Natural killer cell treated with Interleukin-12 subunit alpha and Interleukin-12 subunit beta and Interleukin-15 and Interleukin-18, amount 100 ng/mL, for 72 hours (primary cell): ENCODE data around the gene TPBGL. TPM values are rescaled to one million over a fixed set of nuclear protein-coding genes. Genes with fewer than 3 reads are reported as not detected.
A peak's percentile ranks its signal among the peaks of the same experiment; 100 is the strongest.

Experiments used
- ATAC-seq, 2 donors: fragments of 150-1000 bp; cut with Tn5 transposase in 1 of 2; sonication (Bioruptor Pico), chemical (Tn5 transposase) in 1 of 2; 2 replicates each; pipeline ENCODE4 v1.10.0; 2021
- DNase-seq: peaks from one replicate; pipeline ENCODE4 v3.0.0; 2022; ENCODE audit warnings: low spot score
- H3K27ac Mint-ChIP-seq, 2 donors: 1 replicate in 1 of 2; 2 replicates in 1 of 2; pipeline ENCODE4 v1.8.0; 2022; ENCODE audit warnings: mixed read lengths in 2 of 2, mild to moderate bottlenecking in 1 of 2, moderate library complexity in 1 of 2
- H3K27me3 Mint-ChIP-seq, 2 donors: 1 replicate in 1 of 2; 2 replicates in 1 of 2; pipeline ENCODE4 v1.8.0; 2022; ENCODE audit warnings: mixed read lengths in 2 of 2
- H3K36me3 Mint-ChIP-seq: one replicate; pipeline ENCODE4 v1.8.0; 2022; ENCODE audit warnings: mixed read lengths
- H3K4me1 Mint-ChIP-seq, 2 donors: 1 replicate in 1 of 2; 2 replicates in 1 of 2; pipeline ENCODE4 v1.8.0; 2022; ENCODE audit warnings: low read depth in 2 of 2, mixed read lengths in 2 of 2, mild to moderate bottlenecking in 1 of 2
- H3K4me3 Mint-ChIP-seq: one replicate; pipeline ENCODE4 v1.8.0; 2022; ENCODE audit warnings: mixed read lengths
- H3K9me3 Mint-ChIP-seq: 2 replicates; pipeline ENCODE4 v1.8.0; 2022; ENCODE audit warnings: mixed read lengths
- total RNA-seq, 2 donors: library from RNA; stranded (reverse); gene quantifications; one replicate each; pipeline ENCODE4 v1.2.3, GENCODE V29; 2022

The TPBGL gene
- total RNA-seq, 2 donors from 2014 or later, result 0.14 to 0.43 TPM

GRCh38 chr11:75230621-75231020 is 10.0 kb upstream of the TPBGL start:
- no peak for DNase-seq
- Mint-ChIP-seq H3K27me3 (peaks cover 12 to 18% of the 10 kb centered on the region in 2 donors), H3K36me3 (no peaks in the 10 kb centered on the region), H3K4me3 (no peak overlapping the region), H3K9me3 (no peaks in the 10 kb centered on the region), H3K27ac (no peak overlapping the region), H3K4me1 (peaks cover 2 to 4% of the 10 kb centered on the region in 2 donors)
- ATAC-seq, result no peak

- no peak for DNase-seq
- Mint-ChIP-seq H3K27ac (no peak overlapping the region), H3K27me3 (peaks cover 25 to 27% of the 10 kb centered on the region in 2 donors), H3K4me3 (no peak overlapping the region), H3K36me3 (no peaks in the 10 kb centered on the region), H3K4me1 (peaks cover 2 to 4% of the 10 kb centered on the region in 2 donors), H3K9me3 (no peaks in the 10 kb centered on the region)
- no peak for ATAC-seq
Measured at GRCh38 chr11:75233754-75234172, 6.8 kb upstream of the TPBGL start.

GRCh38 chr11:75236062-75236461 is 4.5 kb upstream of the TPBGL start:
- Mint-ChIP-seq H3K27ac (no peak overlapping the region), H3K9me3 (no peaks in the 10 kb centered on the region), H3K4me1 (peaks cover 0 to 4% of the 10 kb centered on the region in 2 donors), H3K27me3 (peaks cover 26% of the 10 kb centered on the region in 2 donors), H3K4me3 (no peak overlapping the region), H3K36me3 (no peaks in the 10 kb centered on the region)
- DNase-seq (no peak), ATAC-seq (no peak)

GRCh38 chr11:75237050-75237449 is 3.5 kb upstream of the TPBGL start:
- no peak for DNase-seq
- peaks cover 0 to 4% of the 10 kb centered on the region in 2 donors for H3K4me1 Mint-ChIP-seq
- no peak overlapping the region for H3K27ac Mint-ChIP-seq
- H3K4me3 Mint-ChIP-seq, result no peak overlapping the region
- H3K9me3 Mint-ChIP-seq, result no peaks in the 10 kb centered on the region
- H3K27me3 Mint-ChIP-seq, result peaks cover 21 to 26% of the 10 kb centered on the region in 2 donors
- no peaks in the 10 kb centered on the region for H3K36me3 Mint-ChIP-seq
- ATAC-seq, result no peak

GRCh38 chr11:75238595-75239440 is 1.8 kb upstream of the TPBGL start:
- Mint-ChIP-seq H3K27me3 (peaks cover 30 to 35% of the 10 kb centered on the region in 2 donors), H3K27ac (no peak overlapping the region), H3K9me3 (no peaks in the 10 kb centered on the region), H3K36me3 (no peaks in the 10 kb centered on the region), H3K4me3 (no peak overlapping the region), H3K4me1 (peaks cover 1 to 5% of the 10 kb centered on the region in 2 donors)
- DNase-seq, result no peak
- ATAC-seq, result no peak

GRCh38 chr11:75239531-75240290 is 863 bp upstream of the TPBGL start:
- Mint-ChIP-seq H3K36me3 (no peaks in the 10 kb centered on the region), H3K4me1 (peaks cover 0 to 5% of the 10 kb centered on the region in 2 donors), H3K27me3 (peaks cover 24 to 33% of the 10 kb centered on the region in 2 donors), H3K9me3 (no peaks in the 10 kb centered on the region), H3K4me3 (peak overlapping the region; percentile 66), H3K27ac (no peak overlapping the region)
- ATAC-seq, result no peak
- no peak for DNase-seq

GRCh38 chr11:75241036-75241905 is 697 bp downstream of the TPBGL start:
- peak overlapping the region; percentile 83 for H3K4me3 Mint-ChIP-seq
- peaks cover 24 to 32% of the 10 kb centered on the region in 2 donors for H3K27me3 Mint-ChIP-seq
- H3K9me3 Mint-ChIP-seq, result no peaks in the 10 kb centered on the region
- ATAC-seq (peak; percentile 95 to 96), DNase-seq (peak; percentile 93)
- peaks cover 0 to 5% of the 10 kb centered on the region in 2 donors for H3K4me1 Mint-ChIP-seq
- no peak overlapping the region for H3K27ac Mint-ChIP-seq
- no peaks in the 10 kb centered on the region for H3K36me3 Mint-ChIP-seq

GRCh38 chr11:75241906-75242644 is 1.5 kb downstream of the TPBGL start:
- Mint-ChIP-seq H3K27me3 (peaks cover 24 to 29% of the 10 kb centered on the region in 2 donors), H3K27ac (peak overlapping the region in 1 of 2 donors; percentile 35), H3K9me3 (no peaks in the 10 kb centered on the region), H3K4me3 (peak overlapping the region; percentile 83), H3K4me1 (peaks cover 0 to 5% of the 10 kb centered on the region in 2 donors), H3K36me3 (no peaks in the 10 kb centered on the region)
- ATAC-seq, result peak in 1 of 2 donors; percentile 55
- DNase-seq, result no peak

- Mint-ChIP-seq H3K36me3 (no peaks in the 10 kb centered on the region), H3K4me3 (peak overlapping the region; percentile 83), H3K9me3 (no peaks in the 10 kb centered on the region), H3K27ac (peak overlapping the region in 1 of 2 donors; percentile 35), H3K27me3 (peaks cover 17 to 25% of the 10 kb centered on the region in 2 donors), H3K4me1 (peaks cover 0 to 5% of the 10 kb centered on the region in 2 donors)
- no peak for DNase-seq
- no peak for ATAC-seq
Measured at GRCh38 chr11:75242722-75243600, 2.4 kb downstream of the TPBGL start.

GRCh38 chr11:75244052-75244814 is 3.7 kb downstream of the TPBGL start:
- peaks cover 15 to 25% of the 10 kb centered on the region in 2 donors for H3K27me3 Mint-ChIP-seq
- H3K27ac Mint-ChIP-seq, result no peak overlapping the region
- no peaks in the 10 kb centered on the region for H3K9me3 Mint-ChIP-seq
- no peaks in the 10 kb centered on the region for H3K36me3 Mint-ChIP-seq
- DNase-seq, result no peak
- H3K4me3 Mint-ChIP-seq, result no peak overlapping the region
- no peak for ATAC-seq
- H3K4me1 Mint-ChIP-seq, result peaks cover 0 to 9% of the 10 kb centered on the region in 2 donors

GRCh38 chr11:75245356-75246005 is 4.9 kb downstream of the TPBGL start:
- no peak overlapping the region for H3K27ac Mint-ChIP-seq
- H3K4me1 Mint-ChIP-seq, result peaks cover 0 to 9% of the 10 kb centered on the region in 2 donors
- no peak for DNase-seq
- no peaks in the 10 kb centered on the region for H3K9me3 Mint-ChIP-seq
- ATAC-seq, result no peak
- H3K4me3 Mint-ChIP-seq, result no peak overlapping the region
- no peaks in the 10 kb centered on the region for H3K36me3 Mint-ChIP-seq
- peaks cover 24 to 26% of the 10 kb centered on the region in 2 donors for H3K27me3 Mint-ChIP-seq
